HG02571 (cell line): ENCODE results near the gene ATP13A4.

Source experiments
- ATAC-seq: cut with Tn5 transposase; IDR thresholded peaks from one replicate; pipeline ENCODE4 v1.9.1; 2021; ENCODE audit warnings: mild to moderate bottlenecking, moderate library complexity; ENCODE audit not compliant: unreplicated experiment

The ATP13A4 gene

DNA sequence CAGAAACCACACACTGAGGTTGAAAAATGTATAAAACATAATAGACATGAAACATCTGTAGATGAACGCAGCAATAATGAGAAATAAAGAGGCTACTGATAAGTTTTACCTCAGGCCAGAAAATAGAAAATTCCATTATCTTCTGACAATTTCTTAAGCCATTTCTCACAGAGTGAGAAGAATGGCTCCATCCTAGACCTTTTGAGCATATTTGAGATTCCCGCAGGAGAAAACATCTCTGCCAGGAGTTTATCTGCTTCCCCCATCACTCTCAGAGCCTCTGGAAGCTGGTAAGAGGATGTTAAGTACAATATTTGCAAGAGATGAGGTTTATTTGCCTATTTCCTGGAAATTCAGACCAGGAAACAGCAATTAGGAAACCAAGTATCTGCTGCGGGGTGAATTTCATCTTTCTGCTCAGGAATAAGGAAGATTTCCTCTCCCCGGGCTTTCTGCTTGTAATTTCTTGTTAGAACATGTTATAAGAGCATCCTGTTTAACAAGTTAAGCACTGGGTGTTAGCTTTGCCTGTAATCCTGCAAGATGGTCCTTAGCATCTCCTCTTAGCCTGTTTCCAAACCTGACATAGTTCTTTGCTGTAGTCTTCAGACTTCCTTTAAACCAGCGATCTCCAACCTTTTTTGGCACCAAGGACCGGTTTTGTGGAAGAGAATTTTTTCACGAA is 54.8 kb downstream of the ATP13A4 start:
- ATAC-seq: no peak

DNA sequence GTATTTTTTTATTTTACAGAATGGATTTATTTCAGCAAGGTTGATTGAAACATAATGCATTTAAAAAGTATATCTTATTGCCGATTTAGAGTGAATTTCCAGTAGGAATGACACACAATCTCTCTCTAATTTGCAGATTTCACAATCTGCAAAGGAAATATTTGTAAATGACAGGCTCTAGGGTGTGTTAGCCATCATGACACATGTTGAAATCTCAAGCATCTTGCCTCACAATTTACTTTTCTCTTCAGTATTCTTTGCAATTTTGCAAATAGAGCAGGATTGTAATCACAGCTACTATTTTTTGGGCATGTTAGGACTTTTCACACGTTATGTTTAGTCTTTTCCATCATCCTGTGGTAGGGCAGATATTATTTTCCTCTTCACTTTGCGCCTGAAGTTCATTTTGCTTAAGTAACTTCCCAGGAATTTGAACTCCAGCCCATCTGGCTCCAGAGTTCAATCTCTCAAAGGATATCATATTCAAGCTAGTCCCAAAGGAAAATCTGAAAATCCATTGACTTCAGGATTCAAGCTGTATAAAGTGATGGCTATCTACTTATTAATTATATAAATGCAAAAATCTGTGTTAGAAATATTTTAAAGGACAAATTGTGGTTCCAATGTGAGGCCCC is 55.4 kb downstream of the ATP13A4 start:
- no peak for ATAC-seq

DNA sequence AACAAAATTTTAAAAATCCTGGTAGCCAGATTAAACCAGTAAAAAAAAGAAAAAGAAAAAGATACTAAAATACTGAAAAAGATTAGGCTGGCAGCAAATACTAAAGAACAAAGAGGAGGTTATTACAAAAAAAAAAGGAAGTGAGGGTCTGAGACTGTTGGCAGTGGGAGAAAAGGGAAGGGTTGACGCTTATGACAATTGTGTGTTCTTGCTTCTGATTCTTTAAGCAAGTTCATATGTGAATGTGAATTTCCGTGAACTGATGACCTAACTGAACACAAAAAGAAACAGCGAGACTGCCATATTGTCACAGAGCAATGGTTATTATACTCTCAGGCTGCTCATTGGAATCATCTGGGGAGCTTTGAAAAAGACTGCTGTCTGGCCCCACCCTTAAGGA is 56.5 kb downstream of the ATP13A4 start:
- ATAC-seq: no peak

DNA sequence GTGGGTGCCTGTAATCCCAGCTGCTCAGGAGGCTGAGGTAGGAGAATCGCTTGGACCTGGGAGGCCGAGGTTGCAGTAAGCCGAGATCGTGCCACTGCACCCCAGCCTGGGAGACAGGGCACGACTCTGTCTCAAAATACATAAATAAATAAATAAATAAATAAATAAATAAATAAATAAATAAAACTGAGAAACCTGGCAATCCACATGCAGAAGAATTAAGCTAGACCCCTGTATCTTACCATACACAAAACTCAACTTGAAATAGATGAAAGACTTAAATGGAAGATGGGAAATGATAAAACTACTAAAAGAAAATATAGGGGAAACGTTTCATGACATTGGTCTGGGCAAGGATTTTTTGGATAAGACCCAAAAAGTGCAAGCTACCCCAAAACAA is 58.0 kb downstream of the ATP13A4 start:
- ATAC-seq: no peak

DNA sequence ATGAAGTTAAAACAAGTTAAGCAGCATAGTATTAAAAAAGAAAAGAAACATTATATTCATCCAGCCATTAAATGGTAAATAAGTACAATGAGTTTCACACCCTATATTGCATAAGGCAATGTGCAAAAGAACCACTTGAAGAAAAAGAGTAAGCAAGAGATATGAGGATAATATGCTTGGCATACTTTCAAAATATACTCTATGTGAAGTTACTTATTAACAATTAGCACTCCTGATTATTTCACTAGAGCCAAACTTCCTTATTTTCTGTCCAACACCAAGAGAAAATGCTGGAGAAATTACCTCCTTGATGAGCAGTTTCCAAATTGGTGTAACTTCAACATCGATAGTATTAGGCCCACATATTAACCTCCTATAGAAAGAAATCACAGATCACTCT is 63.7 kb downstream of the ATP13A4 start:
- ATAC-seq: no peak

DNA sequence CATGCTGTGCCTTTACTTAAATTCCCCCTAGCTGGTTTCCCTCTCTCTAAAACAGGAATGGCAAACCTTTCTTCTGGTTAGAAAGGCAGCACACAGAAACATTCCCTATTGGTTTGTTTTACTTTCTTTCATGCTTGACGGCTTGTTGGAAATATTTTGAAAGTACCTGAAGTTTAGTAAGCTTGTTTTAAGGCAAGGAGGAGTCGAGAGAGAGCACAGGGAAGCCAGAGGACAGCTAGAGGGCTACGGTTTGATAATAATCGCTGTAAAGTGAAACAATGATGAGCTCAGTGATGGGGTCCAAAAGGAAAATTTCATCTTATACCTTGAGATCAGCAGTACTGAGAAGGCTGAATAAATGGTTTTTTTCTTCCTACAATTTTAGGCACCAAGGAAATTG is 64.1 kb downstream of the ATP13A4 start:
- ATAC-seq: no peak

DNA sequence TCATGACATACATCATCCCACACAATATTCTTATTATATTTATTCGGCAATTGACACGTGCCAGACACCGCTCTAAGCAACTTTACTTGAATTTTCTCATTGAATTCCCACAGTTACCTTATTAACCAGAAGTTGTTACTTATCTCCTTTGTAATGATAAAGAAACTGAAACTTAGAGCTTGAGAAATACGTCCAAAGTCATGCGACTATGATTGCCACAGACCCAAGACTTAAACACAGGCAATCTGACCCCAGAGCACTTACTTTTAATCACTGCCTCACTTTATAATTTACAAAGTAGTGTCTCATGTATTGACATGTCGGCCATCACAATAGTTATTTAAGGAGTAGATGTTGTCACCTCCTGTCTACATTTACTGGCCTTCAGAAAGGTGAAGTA is 64.7 kb downstream of the ATP13A4 start:
- no peak for ATAC-seq

DNA sequence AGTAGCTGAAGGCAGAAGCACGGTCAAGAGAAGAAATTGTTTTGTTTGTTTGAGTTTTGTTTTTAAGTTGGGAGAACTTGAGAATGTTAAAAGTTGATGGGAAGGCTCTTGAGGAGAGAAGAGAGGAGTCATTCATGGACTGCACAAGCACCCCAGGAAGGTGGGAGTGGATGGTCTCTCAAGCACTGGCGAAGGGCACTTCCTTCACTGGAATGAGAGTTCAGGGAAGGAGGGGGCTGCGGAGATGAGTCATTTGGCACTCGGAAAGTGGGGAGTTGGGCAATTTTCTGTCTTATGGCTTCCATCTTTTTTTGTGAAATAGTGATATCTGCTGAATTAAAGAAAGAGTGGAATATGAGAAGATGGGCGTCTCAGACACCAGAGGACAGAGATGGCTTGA is 66.0 kb downstream of the ATP13A4 start:
- ATAC-seq: no peak

DNA sequence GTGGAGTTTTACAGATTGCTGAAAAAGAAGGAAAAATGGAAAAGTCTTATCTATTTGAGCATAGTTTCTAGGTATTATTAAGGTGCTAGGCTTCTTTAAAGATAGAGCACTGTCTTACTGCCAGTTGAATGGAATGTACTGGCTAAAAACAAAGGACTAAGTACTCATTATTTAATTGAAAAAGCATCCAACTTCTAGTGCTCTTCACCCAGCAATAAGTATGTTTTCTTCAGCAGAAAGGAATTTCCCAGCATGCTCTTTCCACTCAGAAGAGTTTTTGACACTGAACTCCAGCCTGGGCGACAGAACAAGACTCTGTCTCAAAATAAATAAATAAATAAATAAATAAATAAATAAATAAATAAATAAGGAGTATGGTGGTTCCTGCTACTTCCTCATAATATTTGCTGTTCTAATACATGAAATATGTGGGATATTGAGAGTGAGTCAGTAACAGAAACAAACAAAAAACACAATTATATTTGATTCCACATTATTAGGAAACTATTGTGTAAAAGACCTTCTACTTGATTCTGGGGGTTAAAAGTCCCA is 70.6 kb downstream of the ATP13A4 start:
- ATAC-seq: no peak

DNA sequence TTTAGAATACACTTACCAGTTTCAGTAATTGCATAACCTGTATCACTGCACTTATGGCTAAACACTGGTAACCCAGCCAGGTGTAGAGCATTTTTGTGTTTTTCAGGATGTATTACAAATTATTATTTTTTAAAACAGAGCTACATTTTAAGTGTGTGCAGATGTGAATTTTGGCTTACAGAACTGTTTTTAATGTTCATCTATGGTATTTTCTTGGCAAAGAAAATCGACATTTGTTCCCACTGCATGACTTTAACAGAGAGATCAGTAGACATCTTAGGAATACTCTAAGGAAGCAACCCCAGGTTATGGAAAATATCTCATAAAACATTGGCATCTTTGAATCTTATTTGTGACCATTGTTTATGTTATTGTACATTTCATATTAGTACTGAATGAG is 73.3 kb downstream of the ATP13A4 start:
- no peak for ATAC-seq

DNA sequence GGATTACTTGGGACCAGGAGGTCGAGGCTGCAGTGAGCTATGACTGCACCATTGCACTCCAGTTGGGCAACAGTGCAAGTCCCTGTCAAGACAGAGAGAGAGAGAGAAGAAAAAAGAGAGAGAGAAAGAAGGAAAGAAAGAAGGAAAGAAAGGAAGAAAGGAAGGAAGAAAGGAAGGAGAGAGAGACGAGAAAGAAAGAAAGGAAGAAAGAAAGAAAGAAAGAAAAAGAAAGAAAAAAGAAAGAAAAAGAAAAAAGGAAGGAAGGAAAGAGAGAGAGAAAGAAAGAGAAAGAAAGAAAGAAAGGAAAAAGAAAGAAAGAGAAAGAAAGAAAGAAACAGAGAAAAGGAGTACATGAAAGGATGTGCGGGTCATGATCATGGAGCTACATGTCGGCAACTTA is 80.2 kb downstream of the ATP13A4 start:
- ATAC-seq: no peak

DNA sequence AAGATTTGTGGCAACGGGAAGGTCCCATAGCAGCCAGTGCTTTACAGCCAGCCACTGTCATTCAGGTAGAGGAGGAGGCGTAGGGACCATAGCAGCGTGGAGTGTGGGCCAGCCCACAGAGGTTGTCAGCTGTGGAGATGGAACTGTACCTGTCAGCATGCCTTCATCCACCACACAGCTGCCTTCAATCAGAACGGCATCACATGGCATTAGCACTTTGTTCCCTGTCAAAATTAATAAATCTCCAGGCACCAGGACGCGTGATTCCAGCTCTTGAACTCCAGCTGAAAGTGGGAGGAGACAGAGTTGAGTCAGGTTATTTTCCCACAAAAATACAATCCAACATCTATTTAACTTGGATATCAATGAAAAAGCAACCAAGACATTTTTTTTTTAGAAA is 84.0 kb downstream of the ATP13A4 start:
- ATAC-seq: no peak

DNA sequence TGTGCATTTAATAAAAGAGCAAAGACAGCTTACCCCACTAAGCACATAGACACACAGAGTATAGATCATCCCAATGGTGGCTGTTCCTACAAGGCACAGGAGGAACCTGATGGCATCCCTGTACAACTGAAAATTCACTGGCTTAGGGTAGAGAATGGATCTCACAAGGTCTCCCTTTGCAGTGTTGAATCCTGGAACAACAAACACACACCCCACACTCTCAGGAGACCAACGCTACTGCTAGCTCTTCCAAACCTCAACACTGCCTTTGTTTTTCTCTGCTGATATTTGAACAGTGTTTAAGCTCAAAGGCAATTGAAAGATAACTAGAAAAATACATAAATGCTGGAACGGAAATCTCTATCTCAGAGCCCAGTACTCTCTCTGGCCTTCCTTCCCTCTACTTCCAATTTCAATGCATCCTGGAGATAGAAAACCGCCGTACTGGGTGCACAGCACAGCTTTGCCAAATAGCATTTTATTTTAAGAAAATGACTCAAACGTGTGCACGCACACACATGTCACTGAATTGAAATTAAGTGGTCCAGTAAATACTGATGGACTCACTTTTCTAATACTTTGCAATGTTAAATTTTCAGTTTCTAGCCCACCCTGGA is 88.6 kb downstream of the ATP13A4 start:
- ATAC-seq: no peak

DNA sequence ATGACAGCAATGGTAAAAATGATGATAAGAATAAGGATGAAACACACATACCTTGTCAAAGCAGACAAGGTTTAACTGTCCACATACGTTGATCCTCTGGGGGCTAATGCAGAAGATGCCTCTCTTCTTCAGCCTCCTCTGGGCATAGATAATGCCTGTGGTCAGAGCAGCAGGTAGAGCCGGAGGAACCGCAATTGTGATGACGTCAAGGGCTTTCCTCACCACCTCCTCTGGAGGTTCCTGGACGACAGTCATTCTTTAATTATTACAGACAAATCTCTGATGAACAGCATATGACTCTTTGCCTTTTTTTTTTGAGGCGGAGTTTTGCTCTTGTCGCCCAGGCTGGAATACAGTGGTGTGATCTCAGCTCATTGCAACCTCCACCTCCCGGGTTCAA is 89.8 kb downstream of the ATP13A4 start:
- ATAC-seq: no peak

DNA sequence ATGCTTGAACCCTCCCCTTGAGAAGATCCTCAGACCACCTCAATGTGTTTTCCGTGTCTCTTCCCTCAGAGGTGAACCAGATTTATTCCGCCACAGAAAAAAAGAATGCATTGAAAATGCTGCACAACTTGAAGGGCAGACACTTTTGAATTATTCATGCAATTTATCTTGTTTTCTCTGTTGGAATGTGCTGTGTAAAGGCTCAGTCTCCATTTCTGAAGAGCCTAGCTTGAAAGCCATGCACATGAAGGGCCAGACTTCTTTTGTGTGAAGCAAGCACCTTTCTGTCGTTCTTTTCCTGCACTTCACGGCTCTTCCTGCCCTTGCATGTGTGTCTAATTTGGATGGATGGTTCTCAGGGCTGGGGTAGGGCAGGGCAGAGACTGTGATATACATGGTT is 97.2 kb downstream of the ATP13A4 start:
- ATAC-seq: no peak

DNA sequence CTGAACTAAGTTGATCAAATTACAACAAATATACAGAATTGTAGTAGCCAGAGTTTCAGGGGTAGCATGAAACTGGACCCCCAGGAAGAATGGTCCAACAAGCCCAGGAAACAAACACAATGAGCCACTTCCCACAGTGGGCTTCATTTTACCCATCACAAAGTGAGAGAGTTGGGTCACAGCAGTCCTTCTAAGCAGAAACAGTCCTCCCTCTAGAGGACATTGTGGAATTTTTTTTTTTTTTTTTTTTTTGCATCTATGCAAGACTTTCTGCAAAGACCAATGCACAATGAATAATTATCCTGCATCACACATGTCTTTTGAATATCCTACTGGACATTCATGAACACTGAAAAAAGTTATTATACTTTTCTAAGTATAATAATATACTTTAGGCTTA is 102.4 kb downstream of the ATP13A4 start:
- ATAC-seq: no peak

DNA sequence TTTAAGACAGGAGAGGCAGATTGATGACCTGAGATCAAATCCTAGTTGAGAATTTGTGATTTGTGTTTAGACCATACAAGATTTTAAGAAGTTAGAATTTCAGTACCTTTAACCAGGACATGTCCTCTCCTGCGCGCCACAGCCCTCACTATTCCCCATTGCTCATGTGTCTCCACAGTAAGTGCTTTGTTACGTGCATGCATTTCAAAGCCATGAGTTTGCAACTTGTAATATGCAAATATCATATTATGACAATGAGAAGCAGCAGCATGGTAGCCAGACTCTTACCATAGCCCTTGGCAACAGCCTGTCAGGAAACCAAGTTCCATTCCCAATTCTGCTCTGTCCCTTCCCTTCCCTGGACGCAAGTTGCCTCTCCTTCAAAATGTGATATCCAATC is 102.8 kb downstream of the ATP13A4 start:
- no peak for ATAC-seq

DNA sequence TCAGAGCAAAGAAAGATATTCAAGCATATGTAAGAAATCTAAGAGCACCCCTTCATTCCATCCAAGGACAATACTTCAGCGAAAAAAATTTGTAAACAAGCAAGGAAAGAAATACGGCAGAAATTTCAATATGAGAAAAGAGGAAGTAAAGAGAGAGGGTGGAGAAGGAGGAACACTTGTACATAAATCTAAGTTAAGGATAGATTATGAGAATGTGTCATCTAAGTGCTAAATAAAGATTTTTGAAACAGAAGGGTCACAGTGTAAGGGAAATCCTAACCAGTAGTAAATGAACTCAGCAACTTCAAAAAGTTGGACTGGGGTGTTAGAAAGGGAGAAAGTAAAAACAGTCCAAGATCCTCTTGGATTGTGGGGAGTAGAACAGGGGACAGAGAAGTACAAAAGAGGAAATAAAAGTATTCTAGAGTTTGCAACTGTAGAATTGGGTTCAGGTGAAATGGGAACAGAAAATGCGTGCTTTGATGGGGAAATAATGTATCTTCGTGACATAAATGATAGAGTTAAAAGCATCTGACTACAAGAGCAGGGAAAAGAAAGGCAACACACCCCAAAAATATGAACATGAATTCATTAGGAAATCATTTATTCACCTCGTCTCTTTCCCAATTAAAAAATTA is 107.6 kb downstream of the ATP13A4 start:
- ATAC-seq: no peak

DNA sequence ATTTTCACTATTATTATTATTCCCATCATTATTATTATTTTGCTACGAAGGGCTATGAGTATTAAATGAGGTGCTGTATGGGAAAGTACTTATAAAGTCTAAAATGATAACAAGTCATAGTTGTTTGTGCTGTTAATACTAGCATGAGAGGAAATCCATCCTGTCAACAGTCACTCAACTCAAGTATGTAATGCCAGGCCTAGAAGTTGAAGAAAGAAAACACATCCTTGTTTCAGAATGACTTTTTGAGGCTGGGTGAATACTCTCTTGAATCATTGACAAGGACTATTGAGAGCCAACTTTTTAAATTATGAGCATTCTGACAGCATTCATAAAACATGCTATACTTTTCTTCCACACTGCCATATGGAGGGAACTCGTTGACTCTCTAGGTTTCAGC is 115.3 kb downstream of the ATP13A4 start:
- no peak for ATAC-seq

DNA sequence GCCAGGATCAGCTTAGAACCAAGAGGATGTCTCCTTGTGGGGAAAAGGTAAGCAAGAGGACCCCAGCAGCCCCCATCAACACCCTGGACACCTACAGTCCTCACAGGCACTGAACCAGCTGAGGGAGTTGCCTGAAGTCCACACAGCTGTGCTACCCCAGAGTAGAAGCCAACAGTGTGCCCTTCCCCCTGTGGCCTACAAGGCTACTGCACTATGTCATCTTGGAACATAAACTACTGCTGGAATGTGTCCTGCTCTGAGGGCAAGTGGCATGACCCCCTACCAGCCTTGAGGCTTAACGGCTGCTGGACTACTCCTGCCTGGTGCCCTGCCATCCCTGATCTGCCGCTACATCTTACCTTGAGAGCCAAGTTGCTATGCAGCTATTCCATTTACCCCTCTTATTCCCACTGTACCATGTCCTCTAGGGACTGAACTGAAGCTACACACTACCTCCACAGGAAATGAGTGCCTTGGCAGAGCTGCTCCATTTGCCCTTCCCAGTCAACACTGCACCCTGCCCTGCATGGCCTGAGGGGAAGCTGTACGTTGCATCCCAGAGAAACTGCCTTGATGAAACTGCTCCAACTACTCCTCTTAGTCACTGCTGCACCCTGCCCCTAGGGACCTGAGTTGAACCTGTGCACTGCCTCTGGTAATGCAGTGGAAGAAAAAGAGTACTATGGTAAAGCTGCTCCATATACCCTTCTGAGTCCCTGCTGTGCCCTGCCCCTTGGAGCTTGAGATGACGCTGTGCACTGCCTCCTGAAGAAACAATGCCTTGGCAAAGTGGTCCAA is 135.9 kb downstream of the ATP13A4 start:
- ATAC-seq: no peak

DNA sequence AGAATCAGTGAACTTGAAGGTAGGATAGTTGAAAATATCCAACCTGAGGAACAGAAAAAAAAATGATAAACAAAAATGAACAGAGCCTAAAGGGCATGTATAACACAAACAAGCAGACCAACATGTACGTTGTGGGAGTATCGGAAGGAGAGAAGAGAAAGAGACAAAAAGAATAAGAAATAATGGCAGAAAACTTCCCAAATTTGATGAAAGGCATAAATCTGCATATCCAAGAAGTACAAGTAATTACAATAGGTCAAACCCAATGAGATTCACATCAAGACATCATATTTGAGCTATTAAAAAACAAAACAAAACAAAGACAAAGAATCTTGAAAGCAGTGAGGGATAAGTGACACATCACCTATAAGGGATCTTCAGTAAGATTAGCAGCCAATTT is 138.1 kb downstream of the ATP13A4 start:
- ATAC-seq: no peak
